ENCODE results near the gene INIP. TPM values are rescaled to one million over a fixed set of nuclear protein-coding genes. Genes with fewer than 3 reads are reported as not detected.
"Not testable (repeated sequence)": the region's sequence is repeated elsewhere in the genome, so short reads cannot be mapped to it uniquely, and the experiment has no call there.

The INIP gene
- polyA plus RNA-seq, 3 donors, result 33.1 to 36.2 (median 36.1) TPM

- no peak for DNase-seq (ENCODE audit: low read depth in 3 of 3, low spot score in 2 of 3)
Measured at GRCh38 chr9:112677040-112677439, 40.9 kb downstream of the INIP start.

- not testable (repeated sequence) for DNase-seq (ENCODE audit: low read depth in 3 of 3, low spot score in 2 of 3)
Measured at GRCh38 chr9:112673221-112673620, 44.7 kb downstream of the INIP start.

GRCh38 chr9:112670991-112671625 lies 46.8 kb downstream of the INIP start:
- no peak for DNase-seq (ENCODE audit: low read depth in 3 of 3, low spot score in 2 of 3)

- DNase-seq (ENCODE audit: low read depth in 3 of 3, low spot score in 2 of 3), result no peak
Measured at GRCh38 chr9:112669326-112669725, 48.6 kb downstream of the INIP start.

- no peak for DNase-seq (ENCODE audit: low read depth in 3 of 3, low spot score in 2 of 3)
Measured at GRCh38 chr9:112665347-112665746, 52.6 kb downstream of the INIP start.

- DNase-seq (ENCODE audit: low read depth in 3 of 3, low spot score in 2 of 3), result no peak
Measured at GRCh38 chr9:112664531-112664930, 53.4 kb downstream of the INIP start.

- DNase-seq (ENCODE audit: low read depth in 3 of 3, low spot score in 2 of 3), result no peak
Measured at GRCh38 chr9:112663681-112664080, 54.2 kb downstream of the INIP start.

GRCh38 chr9:112659906-112660305 lies 58.0 kb downstream of the INIP start:
- DNase-seq (ENCODE audit: low read depth in 3 of 3, low spot score in 2 of 3), result no peak

GRCh38 chr9:112655668-112656067 lies 62.2 kb downstream of the INIP start:
- no peak for DNase-seq (ENCODE audit: low read depth in 3 of 3, low spot score in 2 of 3)

- no peak for DNase-seq (ENCODE audit: low read depth in 3 of 3, low spot score in 2 of 3)
Measured at GRCh38 chr9:112654282-112654681, 63.6 kb downstream of the INIP start.

GRCh38 chr9:112648624-112649023 lies 69.3 kb downstream of the INIP start:
- DNase-seq (ENCODE audit: low read depth in 3 of 3, low spot score in 2 of 3), result no peak

GRCh38 chr9:112647596-112647995 lies 70.3 kb downstream of the INIP start:
- no peak for DNase-seq (ENCODE audit: low read depth in 3 of 3, low spot score in 2 of 3)

- no peak for DNase-seq (ENCODE audit: low read depth in 3 of 3, low spot score in 2 of 3)
Measured at GRCh38 chr9:112642126-112642525, 75.8 kb downstream of the INIP start.

GRCh38 chr9:112640311-112640710 lies 77.6 kb downstream of the INIP start:
- DNase-seq (ENCODE audit: low read depth in 3 of 3, low spot score in 2 of 3), result no peak

Other genes starting within 250 kb of the INIP start
- gene KIAA1958, start 231.3 kb downstream of the INIP start, polyA plus RNA-seq (ENCODE audit: insufficient read length in 3 of 3), result 10 to 100 TPM; 13.0 to 13.6 (median 13.1) TPM
- 10 to 100 TPM; 19.7 to 21.6 (median 19.8) TPM for gene SNX30, start 32.6 kb upstream of the INIP start, polyA plus RNA-seq (ENCODE audit: insufficient read length in 3 of 3)
- under 1 TPM; 0.08 to 0.30 (median 0.12) TPM for gene SLC46A2, start 172.8 kb upstream of the INIP start, polyA plus RNA-seq (ENCODE audit: insufficient read length in 3 of 3)